ENCODE measurements around the gene LYRM9.

- TF ChIP-seq CTCF (conservative IDR thresholded peaks at IDR 0.05; ENCODE audit: low read depth, low read length) = no peak
- TF ChIP-seq EZH2 (IDR thresholded peaks at IDR 0.05; ENCODE audit: borderline replicate concordance, low read depth, low read length, poor library complexity, severe bottlenecking) = no peak
Measured at GRCh38 chr17:27849474-27850185, 43.5 kb downstream of the LYRM9 start.

All from A673 (cell line).